NCI-H187 (cell line): Measurements from ENCODE around the gene CD151.
A peak's percentile ranks its signal among the peaks of the same experiment; 100 is the strongest.

Source experiments
- DNase-seq, 2 experiments: peaks; one replicate each; lab custom pipeline; 2025; lab: John Stamatoyannopoulos, UW

CD151 gene

GRCh38 chr11:832529-833113 is at the start of gene CD151:
CD151 (plus strand) TSS chr11:832952; CDS start chr11:836070, 3,118 bp downstream.
- no peak for DNase-seq

GRCh38 chr11:783581-784015 is 49.2 kb upstream of the CD151 start:
- peak; percentile 31 to 81 for DNase-seq

GRCh38 chr11:786235-787083 is 46.3 kb upstream of the CD151 start:
- no peak for DNase-seq

DNA sequence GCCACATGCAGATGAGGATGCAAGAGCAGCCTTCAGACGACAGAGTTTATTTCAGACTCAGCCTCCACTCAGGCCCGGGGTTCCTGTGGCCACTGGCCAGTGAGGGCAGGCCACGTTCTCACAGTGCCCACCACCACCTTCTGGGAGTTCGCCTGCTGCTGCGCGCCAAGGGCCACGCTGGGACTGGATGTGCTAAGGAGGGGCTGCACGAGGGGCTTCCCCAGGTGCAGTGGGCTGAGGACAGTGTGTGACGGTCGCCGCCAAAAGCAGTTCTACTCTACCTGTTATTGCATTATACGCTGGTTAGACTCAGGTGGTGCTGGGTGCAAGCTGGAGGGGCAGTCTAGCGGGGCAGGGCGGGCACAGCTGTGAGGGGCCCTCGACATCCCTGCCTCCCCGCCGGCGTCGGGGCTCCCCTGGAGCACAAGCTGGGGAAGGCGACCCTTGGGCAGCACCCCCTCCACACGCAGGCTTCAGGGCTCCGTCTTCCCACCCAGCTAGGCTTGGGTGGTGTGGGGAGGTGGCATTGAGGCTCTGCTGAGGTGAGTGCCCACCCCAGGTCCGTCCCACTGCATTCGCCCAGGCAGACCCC is 45.6 kb upstream of the CD151 start:
- DNase-seq = no peak

DNA sequence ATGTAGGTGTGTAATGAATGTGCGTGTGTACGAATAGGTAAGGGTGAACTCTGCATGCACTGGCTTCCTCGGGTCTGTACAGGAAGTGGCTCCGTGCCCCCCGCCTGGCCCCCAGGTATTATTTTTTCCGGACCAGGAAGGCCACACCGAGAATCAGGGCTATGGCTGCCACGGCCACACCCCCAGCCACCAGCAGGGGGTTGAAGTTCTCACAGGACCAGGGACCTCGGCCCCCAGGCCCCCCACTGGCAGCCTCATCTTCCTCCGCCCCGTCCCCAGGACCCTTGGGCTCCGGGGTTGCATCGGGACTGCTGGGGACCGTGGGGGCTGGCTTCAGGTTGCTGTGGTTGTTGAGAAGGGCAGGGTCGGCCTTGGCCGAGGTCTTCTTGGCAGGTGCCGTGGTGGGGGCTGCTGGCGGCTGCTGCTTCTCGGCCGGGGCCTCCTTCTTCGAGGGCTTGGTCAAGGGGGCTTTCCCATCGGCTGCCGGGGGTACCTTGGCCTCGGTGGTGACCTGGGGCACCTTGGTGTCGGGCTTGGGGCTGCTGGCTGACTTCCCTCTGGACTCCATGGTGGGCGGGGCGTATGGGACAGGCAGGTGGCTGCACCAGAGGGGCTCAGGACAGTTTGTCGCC is 44.6 kb upstream of the CD151 start:
- no peak for DNase-seq

DNA sequence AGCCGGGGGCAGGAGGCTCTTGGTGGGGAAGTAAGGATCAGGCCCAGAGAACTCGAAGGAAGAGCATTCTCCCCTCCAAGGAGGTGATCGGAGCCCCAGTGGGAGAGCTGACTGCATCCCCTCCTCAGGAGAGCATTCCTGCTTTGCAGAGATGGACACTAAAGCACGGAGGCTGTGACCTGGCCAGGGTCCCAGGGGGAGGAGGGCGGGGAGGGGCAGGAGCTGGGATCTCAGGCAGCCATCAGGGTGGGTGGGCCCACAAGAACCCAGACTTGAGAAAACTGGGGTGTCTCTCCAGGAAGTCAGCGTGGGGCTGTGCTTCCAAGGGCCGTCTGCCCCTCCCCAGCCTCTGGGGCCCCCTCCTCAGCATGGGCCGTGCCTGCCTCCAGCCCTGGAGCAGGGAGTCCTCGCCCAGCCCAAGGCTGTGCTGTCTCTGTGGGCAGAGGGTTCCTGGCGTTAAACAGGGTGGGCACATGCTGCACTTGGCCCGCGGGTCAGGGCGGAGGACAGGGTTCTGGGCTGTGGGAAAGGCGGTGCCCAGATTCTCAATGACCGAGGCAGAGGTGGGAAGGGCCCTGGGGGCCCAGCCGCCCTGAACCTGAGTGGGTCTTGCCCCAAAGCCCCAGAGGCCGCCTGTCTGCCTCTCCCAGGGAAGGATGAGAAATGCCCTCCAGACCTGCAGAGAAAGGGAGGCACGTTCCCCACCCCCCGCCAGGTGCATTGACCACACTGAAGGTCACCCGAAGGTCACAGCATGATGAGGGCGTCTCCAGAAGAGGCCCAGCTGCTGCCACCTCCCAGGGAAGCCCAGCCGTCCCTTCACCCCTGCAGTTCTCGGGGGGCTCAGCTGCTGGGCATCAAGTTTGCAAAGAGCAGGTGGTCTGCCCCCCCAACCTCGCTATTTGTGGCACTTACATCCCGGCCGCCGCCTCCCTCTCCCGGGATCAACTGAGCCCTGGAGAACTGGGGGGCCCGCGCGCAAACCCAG is 43.5 kb upstream of the CD151 start:
- no peak for DNase-seq

DNA sequence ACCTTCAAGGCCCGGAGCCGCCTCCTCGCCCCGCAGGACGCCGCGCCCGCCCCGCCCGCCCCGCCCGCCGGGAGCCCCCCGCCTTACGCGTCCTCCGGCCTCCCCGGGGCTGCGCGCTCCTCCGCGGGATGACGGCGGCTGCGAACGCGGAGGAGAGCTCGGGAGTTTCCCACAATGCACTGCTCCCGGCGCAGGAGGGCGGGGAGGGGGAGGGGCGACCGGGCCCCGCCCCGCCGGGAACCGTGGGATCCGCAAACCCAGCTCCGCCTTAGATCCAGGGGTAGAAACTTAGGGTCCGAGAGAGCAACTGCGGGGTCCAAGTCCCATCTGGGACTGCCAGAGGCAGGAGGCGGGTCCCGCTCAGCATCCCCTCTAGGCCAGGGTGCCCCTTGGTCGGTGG is 42.8 kb upstream of the CD151 start, which contains the start of gene CEND1:
CEND1 (minus strand) TSS at position 148 of the 400 bp plus-strand sequence. CDS start 1,514 bp downstream, outside the sequence.
- peak in 1 of 2 experiments; percentile 34 for DNase-seq

GRCh38 chr11:790721-791564 is 41.8 kb upstream of the CD151 start:
- no peak for DNase-seq

GRCh38 chr11:791658-792534 is 40.9 kb upstream of the CD151 start:
- no peak for DNase-seq

DNA sequence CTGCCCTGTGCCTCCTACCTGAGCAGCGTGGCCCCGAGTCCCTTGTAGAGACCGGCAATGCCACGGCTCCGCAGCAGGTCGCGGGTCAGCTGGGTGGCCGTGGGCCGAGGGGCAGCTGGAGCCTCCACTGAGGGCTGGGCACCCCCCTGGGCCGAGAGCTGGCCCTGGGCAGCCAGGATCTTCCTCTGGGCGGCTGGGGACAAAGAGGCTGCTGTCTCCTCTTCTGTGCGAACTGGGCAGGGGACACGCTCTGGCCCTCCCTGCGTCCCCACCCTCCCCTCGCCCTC is 40.3 kb upstream of the CD151 start:
- no peak for DNase-seq

DNA sequence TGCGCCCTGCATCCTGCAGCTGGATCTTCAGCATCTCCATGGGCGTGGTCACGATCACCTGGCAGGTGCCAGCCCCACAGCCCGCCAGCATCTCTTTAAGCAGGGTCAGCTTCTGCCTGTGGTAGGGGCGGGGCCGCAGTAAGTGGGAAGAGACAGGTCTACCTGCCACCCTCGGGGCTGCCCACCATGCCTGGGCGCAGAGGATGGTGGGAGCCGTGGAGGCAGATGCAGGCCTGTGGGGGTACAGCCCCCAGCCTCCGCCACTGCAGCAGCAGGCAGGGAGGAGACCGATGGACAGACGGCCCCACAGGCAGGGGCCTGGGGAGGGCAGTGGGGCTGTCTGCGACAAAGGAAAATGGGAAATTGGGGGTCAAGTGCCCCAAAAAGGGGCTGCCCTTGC is 39.9 kb upstream of the CD151 start:
- DNase-seq = peak in 1 of 2 experiments; percentile 43

DNA sequence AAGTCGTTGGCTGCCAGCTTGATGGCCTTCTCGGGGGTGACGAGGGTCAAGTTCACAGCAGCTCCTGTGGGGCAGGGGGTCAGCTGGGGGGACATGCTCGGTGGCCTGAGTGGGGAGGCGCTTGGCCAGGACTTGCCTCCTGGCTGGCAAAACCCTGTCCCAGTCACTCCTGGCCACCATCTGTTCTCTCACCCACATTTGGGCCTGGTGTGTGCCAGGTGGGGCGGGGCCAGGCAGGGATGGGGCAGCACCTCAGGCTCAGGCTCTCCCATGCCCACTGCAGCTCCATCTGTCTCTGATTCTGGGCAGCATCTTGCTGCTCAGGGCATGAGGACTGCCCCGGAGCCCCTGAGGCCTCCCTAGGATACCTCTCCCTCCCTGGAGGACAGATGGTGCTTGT is 39.2 kb upstream of the CD151 start:
- DNase-seq = no peak

- DNase-seq = no peak
Measured at GRCh38 chr11:794013-794765, 38.6 kb upstream of the CD151 start.

DNA sequence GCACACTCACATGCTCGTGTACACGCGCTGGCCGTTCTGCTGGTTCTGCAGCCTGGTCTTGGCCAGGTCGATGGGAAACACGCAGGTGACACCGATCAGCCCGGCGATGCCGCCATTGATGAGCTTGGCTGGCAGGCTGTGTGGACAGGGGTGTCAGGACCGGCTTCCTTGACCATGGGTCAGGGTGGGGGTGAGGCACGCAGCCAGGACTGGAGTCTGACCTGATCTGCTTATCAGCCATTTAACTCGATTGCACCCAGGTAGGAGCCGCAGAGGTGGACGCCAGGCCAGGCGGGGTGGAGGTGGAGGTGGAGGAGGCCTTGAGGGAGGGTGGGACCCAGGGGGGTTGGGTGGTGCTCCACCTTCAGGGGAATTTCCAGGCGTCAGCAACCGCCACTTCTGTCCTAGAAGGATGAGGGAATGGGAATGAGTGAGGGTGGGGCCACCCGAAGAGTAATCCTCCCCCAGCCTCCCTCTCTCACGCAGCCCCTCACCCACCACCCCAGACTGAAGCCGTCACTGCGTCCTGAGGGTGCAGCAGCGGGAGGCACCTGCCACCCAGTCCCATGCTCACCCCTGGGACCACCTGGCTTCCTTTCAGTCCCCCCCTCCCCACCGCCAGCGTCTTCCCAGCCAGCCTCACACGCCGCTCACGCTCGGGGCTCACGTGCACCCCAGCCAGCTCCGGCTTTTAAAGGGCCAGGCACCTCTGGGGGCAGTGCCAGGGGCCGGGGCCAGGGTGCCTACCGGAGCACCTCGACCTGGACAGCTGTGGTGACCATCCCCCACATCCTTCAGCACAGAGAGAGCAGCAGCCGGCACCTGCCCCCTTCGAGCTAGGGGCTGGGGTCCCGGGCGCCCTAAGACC is 37.8 kb upstream of the CD151 start:
- no peak for DNase-seq

GRCh38 chr11:795634-796564 is 36.9 kb upstream of the CD151 start:
- peak; percentile 49 to 86 for DNase-seq

DNA sequence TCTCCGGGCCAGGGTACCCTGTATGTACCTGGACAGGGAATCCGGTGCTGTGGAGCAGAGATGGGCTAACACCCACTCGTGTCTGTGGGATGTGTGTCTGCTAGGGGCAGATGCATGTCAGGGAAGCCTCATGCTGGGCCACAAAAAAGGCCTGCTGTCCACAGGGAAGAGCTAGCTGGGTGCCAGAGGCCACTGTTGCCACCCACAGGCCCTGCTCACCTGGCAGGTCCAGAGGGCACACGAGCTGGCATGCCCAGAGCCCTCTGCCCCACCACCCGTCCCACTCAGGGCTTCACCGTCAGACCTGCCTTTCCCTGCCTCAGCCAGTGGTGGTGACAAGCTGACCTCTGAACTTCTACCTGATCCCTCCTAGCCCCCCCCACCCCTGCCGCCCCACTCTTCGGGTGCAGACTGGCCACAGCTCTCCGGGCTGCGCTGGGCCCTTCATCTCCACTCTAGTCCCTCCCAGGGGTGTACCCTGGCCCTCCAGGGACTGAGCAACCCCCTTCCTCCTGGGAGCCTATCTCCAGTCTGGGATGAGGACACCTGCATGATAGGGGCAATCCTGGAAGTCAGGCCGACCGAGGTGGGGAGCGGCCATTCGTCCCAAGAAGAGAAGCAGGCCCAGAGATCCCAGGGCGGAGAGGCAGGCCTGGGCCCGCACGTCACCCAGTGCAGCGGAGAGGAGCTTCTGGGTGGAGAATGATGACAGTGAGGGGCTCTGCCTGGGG is 36.0 kb upstream of the CD151 start:
- DNase-seq = no peak
